Cardiac muscle cell (in vitro differentiated cells and primary cell): ENCODE measurements around the gene MZF1. TPM values are rescaled to one million over a fixed set of nuclear protein-coding genes. Genes with fewer than 3 reads are reported as not detected.
"Not testable (repeated sequence)": the region's sequence is repeated elsewhere in the genome, so short reads cannot be mapped to it uniquely, and the experiment has no call there.

Experiments
- DNase-seq, 2 donors: peaks; one replicate each; pipeline versions ENCODE4 v3.0.0 to v3.0.0-alpha.2; 2010 to 2017; ENCODE audit warnings: low read depth in 1 of 2, low spot score in 1 of 2
- H3K27ac ChIP-seq: fragments of 200-600 bp; sonication (generic); 2 replicates; pipeline ENCODE4 v1.5.1; 2016
- H3K27me3 ChIP-seq: fragments of 200-600 bp; sonication (generic); 2 replicates; pipeline ENCODE4 v1.6.0; 2016; ENCODE audit warnings: control low read depth
- H3K36me3 ChIP-seq: fragments of 200-600 bp; sonication (generic); 2 replicates; pipeline ENCODE4 v1.5.1; 2016; ENCODE audit warnings: control low read depth
- H3K4me1 ChIP-seq: fragments of 200-600 bp; sonication (generic); 2 replicates; pipeline ENCODE4 v1.8.1; 2017; ENCODE audit warnings: low read depth, mild to moderate bottlenecking, mixed run types
- H3K4me3 ChIP-seq: fragments of 200-600 bp; sonication (generic); 2 replicates; pipeline ENCODE4 v1.5.1; 2016; ENCODE audit warnings: mild to moderate bottlenecking
- H3K9me3 ChIP-seq: fragments of 200-600 bp; sonication (generic); 2 replicates; pipeline ENCODE4 v1.5.1; 2017; ENCODE audit warnings: low read depth, mild to moderate bottlenecking, control low read depth
- CTCF ChIP-seq: IDR thresholded peaks from 2 replicates; pipeline ENCODE4 v1.5.1; 2012; ENCODE audit warnings: low read depth, mild to moderate bottlenecking, low read length
- polyA plus RNA-seq: library from polyadenylated mRNA; unstranded; fragments of >200 nt; fragmentation: Nextera tagmentation; extraction: Ambion mirVana; gene quantifications from 2 replicates; pipeline ENCODE4 v1.2.1, GENCODE V29; 2016
- total RNA-seq: library from RNA; depleted of rRNA; stranded (reverse); fragments of >200 nt; gene quantifications from 2 replicates; pipeline ENCODE4 v1.2.3, GENCODE V29; 2016

Gene MZF1
- total and polyA plus RNA-seq, 2 experiments from 2014 or later = 34.7 to 51.1 TPM

GRCh38 chr19:58578012-58578925 lies 5.1 kb upstream of the MZF1 start:
- H3K27me3 ChIP-seq = no peaks in the 10 kb centered on the region
- TF ChIP-seq CTCF = no peak

GRCh38 chr19:58577581-58577980 lies 4.4 kb upstream of the MZF1 start:
- H3K9me3 ChIP-seq, H3K36me3 ChIP-seq, H3K4me3 ChIP-seq, H3K4me1 ChIP-seq, H3K27ac ChIP-seq, DNase-seq, H3K27me3 ChIP-seq: not testable (repeated sequence)

More at GRCh38 chr19:58578012-58578925, 5.1 kb upstream of the MZF1 start:
- Histone ChIP-seq H3K4me1 (no peaks in the 10 kb centered on the region), H3K27ac (no peak overlapping the region), H3K9me3 (no peaks in the 10 kb centered on the region), H3K4me3 (no peak overlapping the region), H3K36me3 (peaks cover 4% of the 10 kb centered on the region)
- no peak for DNase-seq

- DNase-seq = peak; percentile 94 to 95
- Histone ChIP-seq H3K36me3 (no peaks in the 10 kb centered on the region), H3K4me3 (peak overlapping the region; percentile 47), H3K9me3 (no peaks in the 10 kb centered on the region), H3K27ac (peak overlapping the region; percentile 88), H3K27me3 (no peaks in the 10 kb centered on the region), H3K4me1 (no peaks in the 10 kb centered on the region)
- peak; percentile 13 for TF ChIP-seq CTCF
Measured at GRCh38 chr19:58575183-58576041, 2.3 kb upstream of the MZF1 start.

- no peaks in the 10 kb centered on the region for H3K27me3 ChIP-seq
- peak overlapping the region; percentile 64 for H3K4me3 ChIP-seq
- no peaks in the 10 kb centered on the region for H3K4me1 ChIP-seq
- H3K36me3 ChIP-seq = no peaks in the 10 kb centered on the region
- DNase-seq = no peak
- H3K9me3 ChIP-seq = no peaks in the 10 kb centered on the region
- no peak for TF ChIP-seq CTCF
- peak overlapping the region; percentile 94 for H3K27ac ChIP-seq
Measured at GRCh38 chr19:58573658-58574164, 576 bp upstream of the MZF1 start.

- Histone ChIP-seq H3K9me3 (no peaks in the 10 kb centered on the region), H3K4me1 (no peaks in the 10 kb centered on the region), H3K27ac (peak overlapping the region; percentile 94), H3K36me3 (no peaks in the 10 kb centered on the region), H3K4me3 (peak overlapping the region; percentile 64), H3K27me3 (no peaks in the 10 kb centered on the region)
- DNase-seq = no peak
- no peak for TF ChIP-seq CTCF
Measured at GRCh38 chr19:58572026-58572817, 913 bp downstream of the MZF1 start.
